AG09319 (cell line): ENCODE data around the gene LSAMP.

Experiments
- DNase-seq: peaks from one replicate; pipeline ENCODE4 v3.0.0-alpha.2; 2010; ENCODE audit warnings: low read depth; ENCODE audit errors: extremely low read depth
- CTCF ChIP-seq: IDR thresholded peaks from 2 replicates; pipeline ENCODE4 v1.5.1; 2011; ENCODE audit warnings: low read depth, mild to moderate bottlenecking, inconsistent platforms, low read length, moderate library complexity

LSAMP gene

DNA sequence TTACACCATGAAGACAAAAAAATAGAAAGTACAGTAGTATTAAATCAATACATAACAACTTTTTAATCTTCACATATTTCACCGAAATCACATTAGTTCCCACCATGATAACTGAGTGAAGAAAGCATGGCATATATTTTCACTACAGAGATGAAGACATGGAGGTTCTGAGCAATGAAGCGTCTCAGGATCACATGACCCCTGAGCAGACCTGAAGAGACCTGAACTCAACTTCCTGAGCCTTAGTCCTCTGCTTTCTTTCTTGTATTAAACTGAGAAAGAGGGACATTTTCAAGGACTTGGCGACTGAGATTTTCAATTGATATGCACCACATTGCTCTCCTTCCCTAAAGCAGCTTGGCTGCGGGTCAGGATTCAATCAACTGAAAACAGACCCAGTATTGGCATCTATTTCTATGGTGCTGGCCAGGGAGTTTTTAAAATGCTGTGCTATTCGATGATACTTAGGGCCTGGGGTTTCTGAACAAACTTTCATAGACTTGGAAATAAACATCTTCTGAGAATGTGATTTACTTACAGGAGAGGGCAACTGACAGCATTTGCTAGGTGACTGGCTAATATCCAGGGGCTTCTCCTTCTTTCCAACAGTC lies 165.1 kb downstream of the LSAMP start:
- no peak for DNase-seq
- no peak for TF ChIP-seq CTCF

GRCh38 chr3:116276675-116277074 lies 168.6 kb downstream of the LSAMP start:
- no peak for TF ChIP-seq CTCF
- DNase-seq, result no peak

DNA sequence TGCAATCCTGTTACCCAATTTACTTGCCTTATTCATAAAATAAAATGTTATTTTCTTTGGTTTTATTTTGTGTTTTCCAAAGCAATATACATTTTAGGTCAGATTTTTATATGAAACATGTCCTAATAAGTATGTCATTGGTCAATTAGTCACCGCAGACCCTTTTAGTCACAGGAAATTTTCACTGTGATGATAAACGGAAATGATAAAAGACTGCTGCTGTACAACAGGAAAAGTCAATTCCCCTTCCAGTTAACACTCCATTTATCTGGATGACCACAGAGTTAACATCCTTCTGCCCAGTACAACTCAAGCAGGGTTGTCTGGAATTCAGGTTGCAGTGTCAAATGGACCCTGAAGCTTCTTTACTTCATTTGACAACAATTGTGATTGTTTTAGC lies 175.2 kb downstream of the LSAMP start:
- no peak for TF ChIP-seq CTCF
- DNase-seq, result no peak

GRCh38 chr3:116267116-116267515 lies 178.2 kb downstream of the LSAMP start:
- no peak for DNase-seq
- no peak for TF ChIP-seq CTCF

DNA sequence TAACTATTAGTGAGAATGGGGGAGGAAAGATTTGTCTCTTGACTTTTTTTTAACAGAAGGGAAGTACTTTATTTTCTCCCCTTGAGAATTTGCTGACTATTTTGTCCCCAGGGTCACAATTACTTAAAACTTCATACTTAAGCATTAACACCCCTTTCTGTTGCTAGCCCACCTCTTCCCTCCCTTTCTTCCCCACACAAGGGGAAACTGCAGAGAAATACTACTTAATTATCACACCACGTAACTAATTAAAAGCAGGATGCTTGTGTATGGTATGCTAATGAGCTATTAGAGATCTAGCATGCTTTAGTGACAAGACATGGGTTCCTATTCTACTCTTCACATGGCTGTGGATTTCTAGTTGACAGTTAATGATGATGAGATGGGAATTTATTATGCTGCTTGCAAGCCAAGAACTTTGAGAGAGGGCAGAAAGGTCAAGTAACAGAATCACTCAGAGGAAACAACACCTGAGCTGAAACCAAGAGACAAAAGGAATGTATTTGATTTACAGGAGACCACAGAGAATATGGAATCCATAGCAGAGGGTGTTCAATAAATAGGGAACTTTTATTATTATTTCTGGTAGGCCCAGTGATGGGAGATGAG lies 179.2 kb downstream of the LSAMP start:
- DNase-seq, result no peak
- no peak for TF ChIP-seq CTCF

GRCh38 chr3:116265320-116265695 lies 180.0 kb downstream of the LSAMP start:
- DNase-seq, result no peak
- TF ChIP-seq CTCF, result no peak

DNA sequence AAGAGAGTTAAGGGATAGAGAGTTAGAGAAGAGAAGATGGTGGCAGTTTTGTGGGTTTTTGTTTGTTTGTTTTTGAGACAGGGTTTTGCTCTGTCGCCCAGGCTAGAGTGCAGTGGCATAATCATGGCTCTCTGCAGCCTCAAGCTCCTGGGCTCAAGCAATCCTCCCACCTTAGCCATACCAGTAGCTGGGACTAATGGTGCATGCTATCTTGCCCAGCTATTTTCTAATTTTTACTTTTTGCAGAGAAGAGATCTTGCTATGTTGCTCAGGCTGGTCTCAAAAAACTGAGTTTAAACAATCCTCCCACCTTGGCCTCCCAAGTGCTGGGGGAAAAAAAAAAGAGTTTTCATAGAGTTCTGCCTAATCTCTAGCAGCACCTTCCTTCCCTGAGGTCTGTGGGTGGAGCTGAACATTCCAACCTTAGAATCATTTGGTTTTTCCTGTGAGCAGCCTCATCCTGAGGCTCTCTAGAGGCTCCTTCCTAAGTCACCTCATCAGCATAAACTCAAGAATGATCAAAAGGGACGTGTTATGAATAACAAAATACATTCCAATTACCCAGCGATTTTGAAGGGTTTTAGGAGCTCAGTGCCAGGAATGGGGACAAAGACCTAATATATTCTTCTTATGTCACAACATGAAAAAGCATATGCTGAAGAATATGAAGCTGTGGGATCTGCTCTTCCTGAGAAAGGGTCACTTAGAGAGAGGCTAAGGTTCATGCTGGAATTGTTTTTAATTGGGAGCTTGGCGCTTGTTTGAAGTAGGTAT lies 180.6 kb downstream of the LSAMP start:
- no peak for DNase-seq
- no peak for TF ChIP-seq CTCF
